Measurements from ENCODE around the gene MED27.
"Not testable (repeated sequence)": the region's sequence is repeated elsewhere in the genome, so short reads cannot be mapped to it uniquely, and the experiment has no call there.

The MED27 gene

DNA sequence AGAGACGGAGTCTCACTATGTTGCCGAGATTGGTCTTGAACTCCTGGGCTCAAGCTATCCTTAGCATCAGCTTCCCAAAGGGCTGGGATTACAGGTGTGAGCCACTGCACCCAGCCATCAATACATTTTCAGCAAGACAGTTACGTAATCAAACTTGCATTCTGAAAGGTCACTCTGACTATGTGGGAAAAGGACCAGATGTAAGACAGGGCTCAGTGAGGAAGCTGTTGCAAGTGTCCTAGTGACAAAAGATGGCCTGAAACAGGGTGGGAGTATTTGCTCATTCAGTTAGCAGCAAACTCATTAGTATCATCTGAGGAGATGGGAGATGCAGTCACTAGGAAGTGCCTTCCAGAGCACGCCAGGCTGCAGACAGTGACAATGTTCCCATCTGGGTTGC lies 16.9 kb downstream of the MED27 start:
- H3K27ac ChIP-seq: no peak overlapping the region
- TF ChIP-seq CTCF (conservative IDR thresholded peaks at IDR 0.05): no peak

DNA sequence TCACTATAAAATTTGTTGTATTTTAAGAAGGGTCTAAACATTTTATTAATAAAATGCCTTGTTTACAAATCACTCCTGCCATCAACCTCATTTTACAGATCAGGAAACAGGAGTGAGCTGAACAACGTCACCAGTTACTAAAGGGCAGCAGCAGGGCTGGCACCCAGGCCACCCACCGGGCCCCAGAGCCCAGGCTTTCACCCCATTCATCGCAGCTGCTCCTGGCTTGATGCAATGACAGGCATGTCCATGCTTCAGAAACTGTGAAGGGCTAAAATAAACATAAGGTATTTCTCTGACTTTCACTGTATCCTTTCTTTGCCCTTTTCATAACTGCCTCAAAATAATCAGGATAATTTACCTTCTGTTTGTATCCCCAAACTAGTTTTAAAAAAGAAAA lies 18.1 kb downstream of the MED27 start:
- H3K27ac ChIP-seq: peak overlapping the region; percentile 9; the same call in 1 of the 2 replicates
- no peak for TF ChIP-seq CTCF (conservative IDR thresholded peaks at IDR 0.05)

- TF ChIP-seq CTCF (conservative IDR thresholded peaks at IDR 0.05): no peak
- no peak overlapping the region for H3K27ac ChIP-seq
Observed at GRCh38 chr9:132059361-132059760, 20.3 kb downstream of the MED27 start.

DNA sequence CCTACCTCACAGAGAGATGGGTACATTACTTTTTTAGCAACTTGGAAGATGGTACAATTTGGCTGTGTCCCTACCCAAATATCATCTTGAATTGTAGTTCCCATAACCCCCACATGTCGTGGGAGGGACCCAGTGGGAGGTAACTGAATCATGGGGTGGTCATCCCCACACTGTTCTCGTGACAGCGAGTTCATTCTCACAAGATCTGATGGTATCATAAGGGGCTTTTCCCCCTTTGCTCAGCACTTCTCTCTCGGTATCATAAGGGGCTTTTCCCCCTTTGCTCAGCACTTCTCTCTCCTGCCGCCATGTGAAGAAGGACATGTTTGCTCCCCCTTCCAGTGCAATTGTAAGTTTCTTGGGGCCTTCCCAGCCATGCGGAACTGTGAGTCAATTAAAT lies 21.4 kb downstream of the MED27 start:
- not testable (repeated sequence) for H3K27ac ChIP-seq

DNA sequence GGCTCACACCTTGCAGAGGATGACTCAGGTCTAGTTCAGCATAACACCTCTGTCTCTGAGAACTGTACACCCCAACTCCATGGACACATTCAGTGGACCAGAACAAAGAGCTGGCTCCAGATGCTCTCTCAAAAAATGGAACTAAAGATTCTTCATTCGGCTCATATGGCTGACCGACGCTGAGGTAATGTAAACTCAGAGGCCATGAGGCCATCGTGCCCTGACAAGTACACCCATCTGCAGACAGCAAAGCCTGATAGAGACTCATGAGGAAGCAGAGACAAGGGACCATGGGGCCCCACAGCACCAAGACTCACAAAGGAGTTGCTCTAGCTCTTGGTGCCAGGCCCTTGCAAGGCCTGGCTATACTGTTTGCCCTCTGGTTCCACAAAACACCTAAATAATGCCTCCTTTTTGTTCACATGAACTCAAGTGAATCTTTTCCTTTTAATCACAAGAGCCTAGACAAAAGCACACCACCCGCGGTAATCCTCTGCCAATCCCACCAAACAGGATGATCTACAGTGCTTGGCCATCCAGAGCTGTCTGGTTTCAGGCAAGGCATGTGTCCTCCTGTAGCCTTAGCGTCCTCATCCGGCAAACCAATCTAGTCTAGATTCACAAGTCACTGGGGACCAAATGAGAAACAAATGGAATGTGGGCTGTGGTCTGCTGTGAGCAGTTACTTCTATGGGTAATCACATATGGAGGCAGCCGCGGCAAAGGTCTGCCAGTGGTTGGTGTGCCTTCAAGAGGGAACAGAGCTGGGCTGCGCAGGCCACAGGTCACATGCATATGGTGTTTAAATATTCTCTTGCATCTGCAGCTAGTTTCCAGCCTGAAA lies 22.7 kb downstream of the MED27 start:
- no peak for TF ChIP-seq CTCF (conservative IDR thresholded peaks at IDR 0.05)

GRCh38 chr9:132055756-132056155 lies 23.9 kb downstream of the MED27 start:
- TF ChIP-seq CTCF (conservative IDR thresholded peaks at IDR 0.05): no peak
- no peak overlapping the region for H3K27ac ChIP-seq

More for the DNA sequence above, 22.7 kb downstream of the MED27 start:
- H3K27ac ChIP-seq: no peak overlapping the region

DNA sequence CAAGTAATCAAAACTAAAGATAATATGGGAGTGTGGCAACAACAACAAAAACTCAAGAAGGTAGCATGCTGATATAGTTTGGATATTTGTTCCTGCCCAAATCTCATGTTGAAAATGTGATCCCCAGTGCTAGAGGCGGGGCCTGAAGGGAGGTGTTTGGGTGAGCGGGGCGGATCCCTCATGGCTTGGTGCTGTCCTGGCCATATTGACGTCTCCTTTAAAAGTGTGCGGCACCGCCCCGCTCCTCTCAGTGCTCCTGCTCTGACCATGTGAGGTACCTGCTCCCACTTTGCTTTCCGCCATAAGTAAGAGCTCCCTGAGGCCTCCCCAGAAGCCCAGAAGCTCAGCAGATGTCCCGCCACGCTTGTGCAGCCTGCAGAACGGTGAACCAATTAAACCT lies 25.6 kb downstream of the MED27 start:
- no peak overlapping the region for H3K27ac ChIP-seq
- TF ChIP-seq CTCF (conservative IDR thresholded peaks at IDR 0.05): no peak

DNA sequence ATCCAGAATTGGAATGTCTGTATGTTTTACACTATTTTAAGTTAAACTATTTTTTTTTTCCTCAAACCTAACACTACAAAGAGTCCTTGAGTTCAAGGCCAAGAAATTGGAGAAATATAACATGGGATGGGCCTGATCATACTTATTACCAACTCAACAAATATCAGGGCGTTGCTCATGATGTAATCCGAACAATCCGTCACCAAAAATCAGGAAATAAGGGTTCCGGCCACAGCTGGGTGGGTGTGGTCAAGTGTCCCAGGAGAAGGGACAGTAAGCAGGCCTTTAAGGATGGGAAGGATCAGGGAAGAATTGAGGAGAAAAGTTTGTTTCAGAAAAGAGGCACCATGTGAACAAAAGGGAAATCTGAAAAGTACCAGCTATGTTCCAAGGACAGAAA lies 29.8 kb downstream of the MED27 start:
- TF ChIP-seq CTCF (conservative IDR thresholded peaks at IDR 0.05): no peak
- H3K27ac ChIP-seq: no peak overlapping the region
